CD4-positive, alpha-beta memory T cell (primary cell): ENCODE results near the gene MAGEF1. TPM values are rescaled to one million over a fixed set of nuclear protein-coding genes. Genes with fewer than 3 reads are reported as not detected.

Experiments used
- CTCF ChIA-PET: fragments of 350-600 bp; sonication (Branson Sonifier 250); formaldehyde crosslinking; loops from one replicate; lab custom pipeline; 2021; ENCODE audit warnings: inconsistent platforms; ENCODE audit not compliant: partially characterized antibody; lab: Charles Lee
- POLR2A ChIA-PET: fragments of 350-600 bp; sonication (Branson Sonifier 250); formaldehyde crosslinking; loops from one replicate; lab custom pipeline; 2021; ENCODE audit not compliant: partially characterized antibody; lab: Charles Lee
- DNase-seq, 5 donors: peaks; one replicate each; pipeline versions ENCODE4 v3.0.0 to v3.0.0-alpha.2; 2020 to 2022; ENCODE audit warnings: mixed read lengths in 1 of 5
- H3K27ac ChIP-seq: one replicate; pipeline ENCODE4 v1.7.0; 2013; ENCODE audit warnings: low read depth, low read length
- H3K27me3 ChIP-seq: 2 replicates; pipeline ENCODE4 v1.7.0; 2013; ENCODE audit warnings: mild to moderate bottlenecking, low read length, moderate library complexity; ENCODE audit not compliant: insufficient read depth
- H3K36me3 ChIP-seq: 2 replicates; pipeline ENCODE4 v1.7.0; 2013; ENCODE audit warnings: mild to moderate bottlenecking, low read length, moderate library complexity; ENCODE audit not compliant: insufficient read depth
- H3K4me1 ChIP-seq: 2 replicates; pipeline ENCODE4 v1.7.0; 2013; ENCODE audit warnings: mild to moderate bottlenecking, low read length, moderate library complexity; ENCODE audit not compliant: insufficient read depth
- H3K4me3 ChIP-seq, 2 donors: one replicate each; pipeline ENCODE4 v1.7.0; 2013; ENCODE audit warnings: low read length in 2 of 2, mild to moderate bottlenecking in 1 of 2
- H3K9me3 ChIP-seq, 2 donors: one replicate each; pipeline ENCODE4 v1.7.0; 2013; ENCODE audit warnings: low read length in 2 of 2, control low read depth in 1 of 2; ENCODE audit not compliant: control insufficient read depth in 1 of 2
- H3K27ac Mint-ChIP-seq, 7 donors: one replicate each; pipeline ENCODE4 v1.8.0; 2020 to 2021; ENCODE audit warnings: mixed read lengths in 7 of 7, mild to moderate bottlenecking in 6 of 7, inconsistent platforms in 3 of 7, moderate library complexity in 3 of 7
- H3K27me3 Mint-ChIP-seq, 2 donors: one replicate each; pipeline ENCODE4 v1.8.0; 2020 to 2021; ENCODE audit warnings: mixed read lengths in 2 of 2
- H3K36me3 Mint-ChIP-seq, 2 donors: one replicate each; pipeline ENCODE4 v1.8.0; 2020 to 2021; ENCODE audit warnings: mixed read lengths in 2 of 2, inconsistent platforms in 1 of 2, mild to moderate bottlenecking in 1 of 2
- H3K4me1 Mint-ChIP-seq, 4 donors: one replicate each; pipeline ENCODE4 v1.8.0; 2020 to 2021; ENCODE audit warnings: mixed read lengths in 4 of 4, mild to moderate bottlenecking in 1 of 4
- H3K4me3 Mint-ChIP-seq, 8 donors: one replicate each; pipeline ENCODE4 v1.8.0; 2020 to 2021; ENCODE audit warnings: mixed read lengths in 8 of 8, mild to moderate bottlenecking in 7 of 8, moderate library complexity in 6 of 8, inconsistent platforms in 3 of 8
- H3K9me3 Mint-ChIP-seq, 8 donors: one replicate each; pipeline ENCODE4 v1.8.0; 2020 to 2021; ENCODE audit warnings: mixed read lengths in 8 of 8, mild to moderate bottlenecking in 5 of 8, inconsistent platforms in 3 of 8, moderate library complexity in 1 of 8
- intact Hi-C: fragments of 100-400 bp; cut with micrococcal nuclease; formaldehyde crosslinking; loops from one replicate; pipeline ENCODE4 v1.15.1; 2023
- polyA plus RNA-seq, 2 donors: library from polyadenylated mRNA; unstranded; fragments of 300-500 nt; fragmentation: Illumina TruSeq; gene quantifications; one replicate each; pipeline ENCODE4 v1.2.3, GENCODE V29; 2021
- total RNA-seq, 2 experiments: library from RNA; stranded (reverse); gene quantifications; one replicate each; pipeline ENCODE4 v1.2.3, GENCODE V29; 2021

MAGEF1 gene
- total and polyA plus RNA-seq, 4 experiments from 2014 or later = 15.5 to 20.1 (median 16.5) TPM

- H3K27ac ChIP-seq = no peak overlapping the region
- POLR2A ChIA-PET = no interaction called here
- Mint-ChIP-seq H3K36me3 (no peaks in the 10 kb centered on the region), H3K4me3 (no peak overlapping the region), H3K27me3 (peaks cover 0 to 4% of the 10 kb centered on the region in 2 donors), H3K9me3 (peaks cover 0 to 2% (median 0%) of the 10 kb centered on the region in 8 donors), H3K27ac (no peak overlapping the region), H3K4me1 (no peaks in the 10 kb centered on the region)
- no peaks in the 10 kb centered on the region for H3K27me3 ChIP-seq
- H3K4me1 ChIP-seq = no peaks in the 10 kb centered on the region
- no peaks in the 10 kb centered on the region for H3K9me3 ChIP-seq
- DNase-seq = no peak
- CTCF ChIA-PET = interaction anchor here (0.7 kb wide), 1 partner anchor 66 kb away, joined by 3 read pairs; no protein-coding TSS in a partner anchor
- intact Hi-C loops = no loop called here
- no peaks in the 10 kb centered on the region for H3K36me3 ChIP-seq
- H3K4me3 ChIP-seq = no peak overlapping the region
These were observed 50.9 kb downstream of the MAGEF1 start for GRCh38 chr3:184660931-184661330.

Other genes with a start within 250 kb of the MAGEF1 start
- gene EPHB3, start 150.3 kb downstream of the MAGEF1 start, total RNA-seq = under 1 TPM; 0.29 to 0.67 TPM
- under 1 TPM; 0.04 to 0.79 TPM for gene EPHB3, start 150.3 kb downstream of the MAGEF1 start, polyA plus RNA-seq
- 10 to 100 TPM; 83.9 to 85.9 TPM for gene VPS8, start 100.1 kb upstream of the MAGEF1 start, total RNA-seq
- gene VPS8, start 100.1 kb upstream of the MAGEF1 start, polyA plus RNA-seq = 10 to 100 TPM; 23.0 to 36.4 TPM